Measurements from ENCODE around the gene HPS1. TPM values are rescaled to one million over a fixed set of nuclear protein-coding genes. Genes with fewer than 3 reads are reported as not detected.

The HPS1 gene
- total RNA-seq, 1 donor from 2014 or later = 30.6 TPM

GRCh38 chr10:98374217-98374985 is 72.3 kb downstream of the HPS1 start:
- no peak overlapping the region for H3K4me3 Mint-ChIP-seq (ENCODE audit: unreplicated experiment)
- DNase-seq (ENCODE audit: low spot score) = no peak
- H3K27ac Mint-ChIP-seq (ENCODE audit: unreplicated experiment) = no peak overlapping the region
- peaks cover 2% of the 10 kb centered on the region for H3K27me3 Mint-ChIP-seq (ENCODE audit: unreplicated experiment)
- no peaks in the 10 kb centered on the region for H3K9me3 Mint-ChIP-seq (ENCODE audit: unreplicated experiment)
- no peak for TF ChIP-seq CTCF (IDR thresholded peaks at IDR 0.05; ENCODE audit: unreplicated experiment)
- peaks cover 15% of the 10 kb centered on the region for H3K4me1 Mint-ChIP-seq (ENCODE audit: unreplicated experiment)
- peaks cover 3% of the 10 kb centered on the region for H3K36me3 Mint-ChIP-seq (ENCODE audit: low read depth, unreplicated experiment)

DNA sequence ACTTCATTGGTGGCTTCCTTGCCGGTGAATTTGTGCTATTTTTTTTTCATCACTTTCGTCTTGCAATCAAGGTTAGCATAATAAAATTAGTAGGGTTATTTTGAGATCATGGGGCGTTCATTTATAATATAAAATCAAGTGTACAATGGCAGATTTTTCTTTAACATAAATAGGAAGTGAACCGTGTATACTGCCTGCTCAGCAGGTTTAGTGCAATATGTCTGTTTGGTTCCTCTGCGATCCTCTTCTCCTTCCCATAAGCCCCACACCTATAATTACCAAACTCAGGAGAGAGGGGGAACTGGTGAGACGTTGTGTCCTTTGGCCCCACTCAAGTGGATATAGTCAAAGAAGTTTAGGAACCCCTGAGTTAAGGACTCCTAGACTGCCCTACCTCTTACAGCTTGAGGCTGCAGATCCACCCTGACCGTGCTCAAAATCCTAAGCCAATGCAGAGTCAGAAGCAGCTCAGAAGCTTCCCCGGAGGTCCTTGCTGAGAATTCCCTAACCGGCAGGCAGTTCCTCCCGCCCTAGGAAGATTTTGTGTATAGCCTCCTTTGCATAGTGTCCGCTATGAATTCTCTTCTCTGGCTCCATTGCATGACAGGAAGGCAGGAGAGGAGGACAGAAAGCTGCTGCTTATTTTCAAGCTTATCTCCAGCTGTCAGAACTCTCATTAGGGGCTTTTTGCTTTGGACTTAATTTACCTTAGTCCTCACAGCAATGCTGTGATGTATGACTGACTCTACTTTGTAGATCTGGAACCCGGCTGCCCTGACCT is 73.3 kb downstream of the HPS1 start:
- Mint-ChIP-seq H3K4me3 (ENCODE audit: unreplicated experiment) (no peak overlapping the region), H3K4me1 (ENCODE audit: unreplicated experiment) (peaks cover 15% of the 10 kb centered on the region), H3K27ac (ENCODE audit: unreplicated experiment) (no peak overlapping the region), H3K36me3 (ENCODE audit: low read depth, unreplicated experiment) (peaks cover 5% of the 10 kb centered on the region), H3K9me3 (ENCODE audit: unreplicated experiment) (no peaks in the 10 kb centered on the region), H3K27me3 (ENCODE audit: unreplicated experiment) (peaks cover 2% of the 10 kb centered on the region)
- no peak for DNase-seq (ENCODE audit: low spot score)
- no peak for TF ChIP-seq CTCF (IDR thresholded peaks at IDR 0.05; ENCODE audit: unreplicated experiment)

DNA sequence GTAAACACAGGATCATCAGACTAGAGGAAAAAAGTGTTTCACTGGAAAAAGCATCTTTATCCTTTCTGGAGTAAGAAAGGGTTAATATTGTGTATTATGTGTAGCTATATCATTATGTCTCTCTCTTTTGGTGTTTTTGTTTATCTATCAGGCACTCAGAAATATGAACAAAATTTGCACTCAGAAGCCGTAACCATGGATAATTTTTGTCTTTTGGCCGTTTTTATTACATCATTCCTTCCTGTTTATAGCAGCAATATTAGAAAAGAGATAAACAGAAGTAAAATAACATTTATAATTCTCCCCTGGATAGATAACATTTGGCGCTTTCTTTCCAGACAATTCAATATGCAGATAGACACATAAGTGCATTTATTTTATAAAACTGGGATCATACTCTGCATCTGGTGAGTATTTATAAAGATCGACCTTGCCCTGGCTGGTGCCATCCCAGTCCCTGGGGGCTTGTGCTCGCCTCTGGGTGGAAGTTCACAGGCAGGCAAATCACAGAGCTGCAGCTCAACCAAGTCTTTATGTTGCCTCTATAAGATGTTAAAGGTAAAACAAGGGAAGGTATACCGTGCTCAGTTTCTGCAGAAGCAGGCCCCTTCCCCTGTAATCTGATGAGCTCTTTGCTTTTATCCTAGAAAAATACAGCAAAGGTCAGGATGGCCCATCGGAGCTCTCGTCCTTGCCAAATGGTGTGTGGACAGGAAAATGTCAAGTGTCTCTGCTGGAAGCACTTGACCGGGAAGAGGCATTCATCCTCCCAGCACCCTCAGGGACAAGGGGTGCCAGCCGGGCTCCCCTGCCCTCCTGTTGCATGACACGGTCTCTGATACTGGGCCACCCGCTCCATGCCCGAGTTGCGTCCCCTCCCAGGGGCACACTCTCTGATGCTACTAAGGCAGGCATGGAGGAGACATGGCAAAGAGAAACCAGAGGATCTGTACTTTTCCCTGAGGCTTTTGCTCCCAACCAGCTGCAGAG is 75.6 kb downstream of the HPS1 start:
- no peak overlapping the region for H3K4me3 Mint-ChIP-seq (ENCODE audit: unreplicated experiment)
- no peaks in the 10 kb centered on the region for H3K9me3 Mint-ChIP-seq (ENCODE audit: unreplicated experiment)
- H3K27me3 Mint-ChIP-seq (ENCODE audit: unreplicated experiment) = peaks cover 1% of the 10 kb centered on the region
- H3K4me1 Mint-ChIP-seq (ENCODE audit: unreplicated experiment) = peaks cover 22% of the 10 kb centered on the region
- peaks cover 5% of the 10 kb centered on the region for H3K36me3 Mint-ChIP-seq (ENCODE audit: low read depth, unreplicated experiment)
- no peak overlapping the region for H3K27ac Mint-ChIP-seq (ENCODE audit: unreplicated experiment)
- TF ChIP-seq CTCF (IDR thresholded peaks at IDR 0.05; ENCODE audit: unreplicated experiment) = no peak
- DNase-seq (ENCODE audit: low spot score) = no peak

- Mint-ChIP-seq H3K4me1 (ENCODE audit: unreplicated experiment) (peaks cover 23% of the 10 kb centered on the region), H3K27me3 (ENCODE audit: unreplicated experiment) (peaks cover 1% of the 10 kb centered on the region), H3K36me3 (ENCODE audit: low read depth, unreplicated experiment) (peaks cover 5% of the 10 kb centered on the region), H3K9me3 (ENCODE audit: unreplicated experiment) (no peaks in the 10 kb centered on the region), H3K27ac (ENCODE audit: unreplicated experiment) (no peak overlapping the region), H3K4me3 (ENCODE audit: unreplicated experiment) (no peak overlapping the region)
- no peak for TF ChIP-seq CTCF (IDR thresholded peaks at IDR 0.05; ENCODE audit: unreplicated experiment)
- no peak for DNase-seq (ENCODE audit: low spot score)
Measured at GRCh38 chr10:98369801-98370200, 76.9 kb downstream of the HPS1 start.
